ENCODE results near the gene BEAN1.

DNA sequence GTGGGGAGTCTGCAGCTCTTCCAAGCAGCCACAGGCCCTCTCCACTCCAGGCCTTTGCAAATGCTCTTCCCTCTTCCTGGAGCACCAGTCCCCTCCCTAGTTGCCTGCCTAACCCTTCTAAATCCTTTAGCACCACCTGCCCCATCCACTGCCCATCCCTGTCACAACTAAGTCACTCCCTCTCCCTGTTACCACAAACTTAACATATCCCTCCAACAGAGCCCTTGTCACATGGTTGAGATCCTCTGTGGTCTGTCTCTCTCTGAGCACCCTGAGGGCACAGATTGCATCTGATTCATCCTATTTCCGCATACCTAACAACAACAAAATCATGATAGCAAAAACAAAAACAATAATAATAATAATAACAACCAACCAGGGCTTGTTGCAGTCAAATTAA, 11.0 kb upstream of the BEAN1 start:
- TF ChIP-seq CTCF (conservative IDR thresholded peaks at IDR 0.05 in 1 of 2, IDR thresholded peaks at IDR 0.05 in 1 of 2; ENCODE audit: low read depth in 1 of 2, low read length in 2 of 2) = no peak
- TF ChIP-seq EZH2 (IDR thresholded peaks at IDR 0.05; ENCODE audit: low read length, missing control alignments) = no peak

All from fibroblast of lung (primary cell).